ENCODE measurements around the gene NDST4.

The NDST4 gene

GRCh38 chr4:114874321-114874720 lies 239.1 kb downstream of the NDST4 start:
- no peak overlapping the region for H3K27ac ChIP-seq (ENCODE audit: low read length)

GRCh38 chr4:114870987-114871386 lies 242.4 kb downstream of the NDST4 start:
- Histone ChIP-seq H3K36me3 (ENCODE audit: control insufficient read depth, insufficient read depth, low read length) (no peaks in the 10 kb centered on the region), H3K27me3 (ENCODE audit: control insufficient read depth, insufficient read depth, low read length) (no peaks in the 10 kb centered on the region), H3K4me1 (ENCODE audit: control insufficient read depth, insufficient read depth, low read length) (no peaks in the 10 kb centered on the region), H3K4me3 (ENCODE audit: low read length) (no peak overlapping the region), H3K27ac (ENCODE audit: low read length) (no peak overlapping the region), H3K9me3 (ENCODE audit: control insufficient read depth, insufficient read depth, low read length) (no peaks in the 10 kb centered on the region)
- no peak for DNase-seq (ENCODE audit: low read depth, low spot score)
- no CpG with 5 or more reads among the region's 1 CpG for WGBS (ENCODE audit: insufficient coverage, insufficient read length)

More at GRCh38 chr4:114874321-114874720, 239.1 kb downstream of the NDST4 start:
- Histone ChIP-seq H3K9me3 (ENCODE audit: control insufficient read depth, insufficient read depth, low read length) (no peaks in the 10 kb centered on the region), H3K36me3 (ENCODE audit: control insufficient read depth, insufficient read depth, low read length) (no peaks in the 10 kb centered on the region), H3K4me1 (ENCODE audit: control insufficient read depth, insufficient read depth, low read length) (no peaks in the 10 kb centered on the region), H3K4me3 (ENCODE audit: low read length) (no peak overlapping the region), H3K27me3 (ENCODE audit: control insufficient read depth, insufficient read depth, low read length) (no peaks in the 10 kb centered on the region)
- no CpG with 5 or more reads among the region's 1 CpG for WGBS (ENCODE audit: insufficient coverage, insufficient read length)
- DNase-seq (ENCODE audit: low read depth, low spot score), result no peak

GRCh38 chr4:114866901-114867670 lies 246.3 kb downstream of the NDST4 start:
- WGBS (ENCODE audit: insufficient coverage, insufficient read length), result no CpG with 5 or more reads among the region's 2 CpGs

GRCh38 chr4:114864060-114864459 lies 249.4 kb downstream of the NDST4 start:
- H3K36me3 ChIP-seq (ENCODE audit: control insufficient read depth, insufficient read depth, low read length), result no peaks in the 10 kb centered on the region
- no CpG with 5 or more reads among the region's 2 CpGs for WGBS (ENCODE audit: insufficient coverage, insufficient read length)
- H3K4me1 ChIP-seq (ENCODE audit: control insufficient read depth, insufficient read depth, low read length), result no peaks in the 10 kb centered on the region
- H3K4me3 ChIP-seq (ENCODE audit: low read length), result no peak overlapping the region
- no peaks in the 10 kb centered on the region for H3K27me3 ChIP-seq (ENCODE audit: control insufficient read depth, insufficient read depth, low read length)
- no peak for DNase-seq (ENCODE audit: low read depth, low spot score)
- H3K27ac ChIP-seq (ENCODE audit: low read length), result no peak overlapping the region
- H3K9me3 ChIP-seq (ENCODE audit: control insufficient read depth, insufficient read depth, low read length), result no peaks in the 10 kb centered on the region

More at GRCh38 chr4:114866901-114867670, 246.3 kb downstream of the NDST4 start:
- no peaks in the 10 kb centered on the region for H3K27me3 ChIP-seq (ENCODE audit: control insufficient read depth, insufficient read depth, low read length)
- H3K4me1 ChIP-seq (ENCODE audit: control insufficient read depth, insufficient read depth, low read length), result no peaks in the 10 kb centered on the region
- DNase-seq (ENCODE audit: low read depth, low spot score), result no peak
- H3K36me3 ChIP-seq (ENCODE audit: control insufficient read depth, insufficient read depth, low read length), result no peaks in the 10 kb centered on the region
- H3K27ac ChIP-seq (ENCODE audit: low read length), result no peak overlapping the region
- no peak overlapping the region for H3K4me3 ChIP-seq (ENCODE audit: low read length)
- no peaks in the 10 kb centered on the region for H3K9me3 ChIP-seq (ENCODE audit: control insufficient read depth, insufficient read depth, low read length)

- Histone ChIP-seq H3K27me3 (ENCODE audit: control insufficient read depth, insufficient read depth, low read length) (no peaks in the 10 kb centered on the region), H3K4me1 (ENCODE audit: control insufficient read depth, insufficient read depth, low read length) (no peaks in the 10 kb centered on the region), H3K9me3 (ENCODE audit: control insufficient read depth, insufficient read depth, low read length) (no peaks in the 10 kb centered on the region), H3K36me3 (ENCODE audit: control insufficient read depth, insufficient read depth, low read length) (no peaks in the 10 kb centered on the region), H3K4me3 (ENCODE audit: low read length) (no peak overlapping the region), H3K27ac (ENCODE audit: low read length) (no peak overlapping the region)
- WGBS (ENCODE audit: insufficient coverage, insufficient read length), result no CpG with 5 or more reads among the region's 1 CpG
- no peak for DNase-seq (ENCODE audit: low read depth, low spot score)
Observed at GRCh38 chr4:114860786-114861185, 252.6 kb downstream of the NDST4 start.

GRCh38 chr4:114857831-114858230 lies 255.6 kb downstream of the NDST4 start:
- no peak for DNase-seq (ENCODE audit: low read depth, low spot score)
- WGBS (ENCODE audit: insufficient coverage, insufficient read length), result no CpG with 5 or more reads among the region's 1 CpG
- Histone ChIP-seq H3K9me3 (ENCODE audit: control insufficient read depth, insufficient read depth, low read length) (no peaks in the 10 kb centered on the region), H3K27me3 (ENCODE audit: control insufficient read depth, insufficient read depth, low read length) (no peaks in the 10 kb centered on the region), H3K4me1 (ENCODE audit: control insufficient read depth, insufficient read depth, low read length) (no peaks in the 10 kb centered on the region), H3K27ac (ENCODE audit: low read length) (no peak overlapping the region), H3K4me3 (ENCODE audit: low read length) (no peak overlapping the region), H3K36me3 (ENCODE audit: control insufficient read depth, insufficient read depth, low read length) (no peaks in the 10 kb centered on the region)

- no peak for DNase-seq (ENCODE audit: low read depth, low spot score)
- no CpG with 5 or more reads among the region's 1 CpG for WGBS (ENCODE audit: insufficient coverage, insufficient read length)
- no peaks in the 10 kb centered on the region for H3K4me1 ChIP-seq (ENCODE audit: control insufficient read depth, insufficient read depth, low read length)
- H3K4me3 ChIP-seq (ENCODE audit: low read length), result no peak overlapping the region
- no peaks in the 10 kb centered on the region for H3K36me3 ChIP-seq (ENCODE audit: control insufficient read depth, insufficient read depth, low read length)
- no peaks in the 10 kb centered on the region for H3K9me3 ChIP-seq (ENCODE audit: control insufficient read depth, insufficient read depth, low read length)
- no peak overlapping the region for H3K27ac ChIP-seq (ENCODE audit: low read length)
- no peaks in the 10 kb centered on the region for H3K27me3 ChIP-seq (ENCODE audit: control insufficient read depth, insufficient read depth, low read length)
Observed at GRCh38 chr4:114839986-114840385, 273.4 kb downstream of the NDST4 start.

- no peaks in the 10 kb centered on the region for H3K4me1 ChIP-seq (ENCODE audit: control insufficient read depth, insufficient read depth, low read length)
- WGBS (ENCODE audit: insufficient coverage, insufficient read length), result no CpG with 5 or more reads among the region's 2 CpGs
- no peak overlapping the region for H3K4me3 ChIP-seq (ENCODE audit: low read length)
- H3K27ac ChIP-seq (ENCODE audit: low read length), result no peak overlapping the region
- no peak for DNase-seq (ENCODE audit: low read depth, low spot score)
- H3K9me3 ChIP-seq (ENCODE audit: control insufficient read depth, insufficient read depth, low read length), result no peaks in the 10 kb centered on the region
- no peaks in the 10 kb centered on the region for H3K36me3 ChIP-seq (ENCODE audit: control insufficient read depth, insufficient read depth, low read length)
- no peaks in the 10 kb centered on the region for H3K27me3 ChIP-seq (ENCODE audit: control insufficient read depth, insufficient read depth, low read length)
Observed at GRCh38 chr4:114830628-114831027, 282.8 kb downstream of the NDST4 start.

- no CpG with 5 or more reads among the region's 5 CpGs for WGBS (ENCODE audit: insufficient coverage, insufficient read length)
- H3K4me1 ChIP-seq (ENCODE audit: control insufficient read depth, insufficient read depth, low read length), result no peaks in the 10 kb centered on the region
- H3K9me3 ChIP-seq (ENCODE audit: control insufficient read depth, insufficient read depth, low read length), result no peaks in the 10 kb centered on the region
- no peak overlapping the region for H3K27ac ChIP-seq (ENCODE audit: low read length)
- no peaks in the 10 kb centered on the region for H3K36me3 ChIP-seq (ENCODE audit: control insufficient read depth, insufficient read depth, low read length)
- no peaks in the 10 kb centered on the region for H3K27me3 ChIP-seq (ENCODE audit: control insufficient read depth, insufficient read depth, low read length)
- H3K4me3 ChIP-seq (ENCODE audit: low read length), result no peak overlapping the region
- DNase-seq (ENCODE audit: low read depth, low spot score), result no peak
Observed at GRCh38 chr4:114827651-114828050, 285.8 kb downstream of the NDST4 start.

- H3K9me3 ChIP-seq (ENCODE audit: control insufficient read depth, insufficient read depth, low read length), result no peaks in the 10 kb centered on the region
- no CpG with 5 or more reads among the region's 1 CpG for WGBS (ENCODE audit: insufficient coverage, insufficient read length)
- H3K27ac ChIP-seq (ENCODE audit: low read length), result no peak overlapping the region
- H3K4me3 ChIP-seq (ENCODE audit: low read length), result no peak overlapping the region
- no peaks in the 10 kb centered on the region for H3K4me1 ChIP-seq (ENCODE audit: control insufficient read depth, insufficient read depth, low read length)
- H3K36me3 ChIP-seq (ENCODE audit: control insufficient read depth, insufficient read depth, low read length), result no peaks in the 10 kb centered on the region
- no peaks in the 10 kb centered on the region for H3K27me3 ChIP-seq (ENCODE audit: control insufficient read depth, insufficient read depth, low read length)
- no peak for DNase-seq (ENCODE audit: low read depth, low spot score)
Observed at GRCh38 chr4:114815760-114816159, 297.7 kb downstream of the NDST4 start.

GRCh38 chr4:114813961-114814360 lies 299.5 kb downstream of the NDST4 start:
- no peaks in the 10 kb centered on the region for H3K9me3 ChIP-seq (ENCODE audit: control insufficient read depth, insufficient read depth, low read length)
- WGBS (ENCODE audit: insufficient coverage, insufficient read length), result no CpG with 5 or more reads among the region's 1 CpG
- DNase-seq (ENCODE audit: low read depth, low spot score), result no peak

More at GRCh38 chr4:114813961-114814360, 299.5 kb downstream of the NDST4 start:
- H3K4me1 ChIP-seq (ENCODE audit: control insufficient read depth, insufficient read depth, low read length), result no peaks in the 10 kb centered on the region
- no peaks in the 10 kb centered on the region for H3K27me3 ChIP-seq (ENCODE audit: control insufficient read depth, insufficient read depth, low read length)
- H3K4me3 ChIP-seq (ENCODE audit: low read length), result no peak overlapping the region
- H3K27ac ChIP-seq (ENCODE audit: low read length), result no peak overlapping the region
- no peaks in the 10 kb centered on the region for H3K36me3 ChIP-seq (ENCODE audit: control insufficient read depth, insufficient read depth, low read length)

All from iPS DF 6.9 (cell line).